Thyroid gland (tissue), 4 donors: ENCODE results near the gene TRAF4.

Experiments used
- POLR2A ChIP-seq, 2 donors: fragments of 450-650 bp; IDR thresholded peaks; one replicate each; pipeline ENCODE4 v1.6.1; 2017; ENCODE audit warnings: antibody characterized with exemption in 2 of 2, mild to moderate bottlenecking in 2 of 2, moderate library complexity in 1 of 2
- TF ChIP-seq, protein P1 (sequence below), 6 experiments: fragments of 200-600 bp in 3 of 6; fragments of 450-650 bp in 3 of 6; sonication (generic) in 3 of 6; IDR thresholded peaks; one replicate each; pipeline ENCODE4 v1.5.1; 2016 to 2019; ENCODE audit warnings: antibody characterized with exemption in 6 of 6, mild to moderate bottlenecking in 2 of 6, inconsistent platforms in 1 of 6, moderate library complexity in 1 of 6

DNA sequence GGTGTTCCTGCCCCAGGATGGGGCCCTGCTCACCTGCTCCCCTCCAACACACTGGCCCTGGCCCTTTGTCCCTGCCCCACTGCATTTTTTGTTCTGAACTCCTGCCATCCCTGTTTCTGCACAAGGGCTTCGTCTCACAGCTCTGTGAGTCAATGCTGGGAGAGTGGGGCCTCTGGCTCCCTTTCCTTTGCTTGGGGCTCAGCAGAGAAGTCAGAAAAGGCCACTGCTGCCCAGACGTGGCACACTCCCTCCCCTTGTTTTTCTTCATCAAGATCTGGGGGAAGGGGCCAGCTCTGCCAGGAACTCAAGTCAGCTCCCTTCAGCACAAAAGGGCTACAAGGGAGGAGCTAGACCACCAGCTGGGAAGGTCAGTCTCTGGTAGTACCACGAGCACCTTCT is 41.1 kb upstream of the TRAF4 start:
- TF ChIP-seq, protein P1, sequence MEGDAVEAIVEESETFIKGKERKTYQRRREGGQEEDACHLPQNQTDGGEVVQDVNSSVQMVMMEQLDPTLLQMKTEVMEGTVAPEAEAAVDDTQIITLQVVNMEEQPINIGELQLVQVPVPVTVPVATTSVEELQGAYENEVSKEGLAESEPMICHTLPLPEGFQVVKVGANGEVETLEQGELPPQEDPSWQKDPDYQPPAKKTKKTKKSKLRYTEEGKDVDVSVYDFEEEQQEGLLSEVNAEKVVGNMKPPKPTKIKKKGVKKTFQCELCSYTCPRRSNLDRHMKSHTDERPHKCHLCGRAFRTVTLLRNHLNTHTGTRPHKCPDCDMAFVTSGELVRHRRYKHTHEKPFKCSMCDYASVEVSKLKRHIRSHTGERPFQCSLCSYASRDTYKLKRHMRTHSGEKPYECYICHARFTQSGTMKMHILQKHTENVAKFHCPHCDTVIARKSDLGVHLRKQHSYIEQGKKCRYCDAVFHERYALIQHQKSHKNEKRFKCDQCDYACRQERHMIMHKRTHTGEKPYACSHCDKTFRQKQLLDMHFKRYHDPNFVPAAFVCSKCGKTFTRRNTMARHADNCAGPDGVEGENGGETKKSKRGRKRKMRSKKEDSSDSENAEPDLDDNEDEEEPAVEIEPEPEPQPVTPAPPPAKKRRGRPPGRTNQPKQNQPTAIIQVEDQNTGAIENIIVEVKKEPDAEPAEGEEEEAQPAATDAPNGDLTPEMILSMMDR (IDR thresholded peaks at IDR 0.05): no peak
- no peak for TF ChIP-seq POLR2A (IDR thresholded peaks at IDR 0.05)
